WTC11 (cell line): ENCODE data around the gene POLR1C.

Experiments
- CTCF ChIP-seq: fragments of 200-600 bp; IDR thresholded peaks from 2 replicates; pipeline ENCODE4 v1.8.0; 2022; ENCODE audit warnings: antibody characterized with exemption
- FOXJ3 ChIP-seq: sonication (generic); formaldehyde crosslinking; IDR thresholded peaks from 2 replicates; pipeline ENCODE4 v1.9.0; 2021; ENCODE audit warnings: missing genetic modification reagents, mild to moderate bottlenecking, borderline replicate concordance
- HMGXB4 ChIP-seq: sonication (generic); formaldehyde crosslinking; IDR thresholded peaks from 2 replicates; pipeline ENCODE4 v1.8.1; 2023; ENCODE audit warnings: mild to moderate bottlenecking, moderate library complexity, missing genetic modification reagents
- SP1 ChIP-seq: sonication (generic); formaldehyde crosslinking; conservative IDR thresholded peaks from 2 replicates; pipeline ENCODE4 v1.8.1; 2022; ENCODE audit warnings: missing genetic modification reagents

GRCh38 chr6:43481591-43482236, 35.2 kb upstream of the POLR1C start:
- TF ChIP-seq SP1 (CRISPR knock-in tag) (no peak), CTCF (no peak), FOXJ3 (CRISPR knock-in tag) (no peak), HMGXB4 (CRISPR knock-in tag) (no peak)
